HepG2 (cell line): Measurements from ENCODE around the gene ENDOD1. TPM values are rescaled to one million over a fixed set of nuclear protein-coding genes. Genes with fewer than 3 reads are reported as not detected.

Experiments
- BCLAF1 ChIP-seq: fragments of 450-650 bp; IDR thresholded peaks from 2 replicates; pipeline ENCODE4 v1.6.1; 2017; ENCODE audit warnings: mild to moderate bottlenecking
- BRD4 ChIP-seq: sonication (generic); formaldehyde crosslinking; IDR thresholded peaks from 2 replicates; pipeline ENCODE4 v1.4.0; 2020; ENCODE audit warnings: missing genetic modification reagents
- CBFB ChIP-seq: sonication (generic); formaldehyde crosslinking; IDR thresholded peaks from 2 replicates; pipeline ENCODE4 v1.4.0; 2020; ENCODE audit warnings: missing genetic modification reagents
- EZH2 ChIP-seq: conservative IDR thresholded peaks from 2 replicates; pipeline ENCODE4 v1.6.1; 2012; ENCODE audit warnings: mild to moderate bottlenecking, low read depth, low read length, moderate library complexity
- GLI4 ChIP-seq: sonication (generic); formaldehyde crosslinking; IDR thresholded peaks from 2 replicates; pipeline ENCODE4 v1.5.1; 2020; ENCODE audit warnings: missing genetic modification reagents, mild to moderate bottlenecking, moderate library complexity, borderline replicate concordance
- GPBP1L1 ChIP-seq: sonication (generic); formaldehyde crosslinking; IDR thresholded peaks from 2 replicates; pipeline ENCODE4 v1.5.0; 2020; ENCODE audit warnings: mild to moderate bottlenecking, missing genetic modification reagents
- HDAC2 ChIP-seq: sonication (generic); formaldehyde crosslinking; IDR thresholded peaks from 2 replicates; pipeline ENCODE4 v1.4.0; 2020; ENCODE audit warnings: missing genetic modification reagents
- KLF6 ChIP-seq: IDR thresholded peaks from 2 replicates; pipeline ENCODE4 v1.8.0; 2016; ENCODE audit warnings: missing biosample characterization, missing genetic modification reagents
- POLR2A ChIP-seq, 2 experiments: IDR thresholded peaks; 2 replicates each; pipeline ENCODE4 v1.6.1; 2011; ENCODE audit warnings: low read depth in 2 of 2, low read length in 2 of 2, mild to moderate bottlenecking in 1 of 2, moderate library complexity in 1 of 2; ENCODE audit not compliant: insufficient read depth in 1 of 2
- SIN3A ChIP-seq: IDR thresholded peaks from 2 replicates; pipeline ENCODE4 v1.6.1; 2011; ENCODE audit warnings: low read depth, mild to moderate bottlenecking, control low read depth, low read length, borderline replicate concordance
- SMARCE1 ChIP-seq: fragments of 450-650 bp; IDR thresholded peaks from 2 replicates; pipeline ENCODE4 v1.6.1; 2017; ENCODE audit warnings: borderline replicate concordance
- ZBED4 ChIP-seq: sonication (generic); formaldehyde crosslinking; IDR thresholded peaks from 2 replicates; pipeline ENCODE4 v1.4.0; 2020; ENCODE audit warnings: missing genetic modification reagents, borderline replicate concordance
- ZNF160 ChIP-seq: sonication (generic); formaldehyde crosslinking; IDR thresholded peaks from 2 replicates; pipeline ENCODE4 v1.8.0; 2022; ENCODE audit warnings: mild to moderate bottlenecking, inconsistent platforms, missing genetic modification reagents
- ZNF225 ChIP-seq: sonication (generic); formaldehyde crosslinking; IDR thresholded peaks from 2 replicates; pipeline ENCODE4 v1.4.0; 2020; ENCODE audit warnings: mild to moderate bottlenecking, missing genetic modification reagents
- ZNF362 ChIP-seq: sonication (generic); formaldehyde crosslinking; IDR thresholded peaks from 2 replicates; pipeline ENCODE4 v1.4.0; 2020; ENCODE audit warnings: missing genetic modification reagents, mild to moderate bottlenecking, borderline replicate concordance
- ZNF432 ChIP-seq: sonication (generic); formaldehyde crosslinking; IDR thresholded peaks from 2 replicates; pipeline ENCODE4 v1.5.0; 2020; ENCODE audit warnings: missing genetic modification reagents, mild to moderate bottlenecking, borderline replicate concordance
- ZNF549 ChIP-seq: sonication (generic); formaldehyde crosslinking; IDR thresholded peaks from 2 replicates; pipeline ENCODE4 v1.5.0; 2020; ENCODE audit warnings: missing genetic modification reagents
- ZNF598 ChIP-seq: sonication (generic); formaldehyde crosslinking; IDR thresholded peaks from 2 replicates; pipeline ENCODE4 v1.5.1; 2020; ENCODE audit warnings: mild to moderate bottlenecking, missing genetic modification reagents, borderline replicate concordance
- ZNF75D ChIP-seq: sonication (generic); formaldehyde crosslinking; IDR thresholded peaks from 2 replicates; pipeline ENCODE4 v1.8.1; 2023; ENCODE audit warnings: missing genetic modification reagents, mild to moderate bottlenecking, borderline replicate concordance
- ZSCAN22 ChIP-seq: sonication (generic); formaldehyde crosslinking; IDR thresholded peaks from 2 replicates; pipeline ENCODE4 v1.4.0; 2020; ENCODE audit warnings: mild to moderate bottlenecking, missing genetic modification reagents
- ZSCAN29 ChIP-seq: sonication (generic); formaldehyde crosslinking; conservative IDR thresholded peaks from 2 replicates; pipeline ENCODE4 v1.4.0; 2020; ENCODE audit warnings: mild to moderate bottlenecking, missing genetic modification reagents
- polyA plus RNA-seq, 8 experiments: library from polyadenylated mRNA; depleted of rRNA in 3 of 8; stranded (reverse) in 7 of 8; unstranded in 1 of 8; fragments of >200 nt; fragmentation: Illumina TruSeq in 4 of 8; extraction: Trizol in 4 of 8; gene quantifications; 2 replicates each; pipeline versions ENCODE4 v1.2.1 to v1.2.3, GENCODE V29; 2011 to 2016; ENCODE audit warnings: low read depth in 4 of 8, missing spikeins in 1 of 8, mixed read lengths in 1 of 8; ENCODE audit not compliant: insufficient read depth in 1 of 8
- total RNA-seq, 5 experiments: library from RNA; depleted of rRNA; stranded (reverse); fragments of >200 nt; fragmentation: Illumina TruSeq; extraction: Trizol; gene quantifications; 2 replicates each; pipeline ENCODE4 v1.2.3, GENCODE V29; 2016; ENCODE audit warnings: low read depth in 1 of 5

ENDOD1 gene
- total and polyA plus RNA-seq, 2 of the 13 experiments (the other 11 are each of a cell fraction or from before 2014, with no cell fraction given), result 2.0 to 6.8 TPM

- TF ChIP-seq GPBP1L1 (CRISPR knock-in tag), result no peak
- TF ChIP-seq ZNF160 (CRISPR knock-in tag), result no peak
- TF ChIP-seq ZNF362 (CRISPR knock-in tag), result no peak
- TF ChIP-seq ZSCAN29, result no peak
- TF ChIP-seq ZBED4, result no peak
- TF ChIP-seq CBFB, result no peak
- no peak for TF ChIP-seq EZH2
- no peak for TF ChIP-seq ZNF598 (CRISPR knock-in tag)
- peak; percentile 32; the same call in 1 of the 2 replicates for TF ChIP-seq HDAC2 (CRISPR knock-in tag)
- TF ChIP-seq SMARCE1, result no peak
- no peak for TF ChIP-seq ZNF432 (CRISPR knock-in tag)
- TF ChIP-seq KLF6 (CRISPR knock-in tag), result peak; percentile 24; the same call in 1 of the 2 replicates
- TF ChIP-seq ZNF75D (CRISPR knock-in tag), result no peak
- TF ChIP-seq BCLAF1, result no peak
- TF ChIP-seq BRD4 (CRISPR knock-in tag), result no peak
- TF ChIP-seq SIN3A, result peak; percentile 91
- TF ChIP-seq POLR2A (IDR thresholded peaks at IDR 0.05; ENCODE audit: insufficient read depth in 1 of 2, low read depth in 2 of 2, low read length in 2 of 2), result peak; percentile 64 to 75
- TF ChIP-seq ZNF549 (CRISPR knock-in tag), result no peak
- TF ChIP-seq ZNF225, result no peak
- no peak for TF ChIP-seq GLI4 (CRISPR knock-in tag)
- no peak for TF ChIP-seq ZSCAN22 (CRISPR knock-in tag)
These were observed 21.1 kb upstream of the ENDOD1 start (continued) for GRCh38 chr11:95068549-95068948.
